ENCODE data around the gene SRXN1. TPM values are rescaled to one million over a fixed set of nuclear protein-coding genes. Genes with fewer than 3 reads are reported as not detected.

SRXN1 gene
- total RNA-seq, 3 donors from 2014 or later: 11.7 to 23.4 (median 18.9) TPM

DNA sequence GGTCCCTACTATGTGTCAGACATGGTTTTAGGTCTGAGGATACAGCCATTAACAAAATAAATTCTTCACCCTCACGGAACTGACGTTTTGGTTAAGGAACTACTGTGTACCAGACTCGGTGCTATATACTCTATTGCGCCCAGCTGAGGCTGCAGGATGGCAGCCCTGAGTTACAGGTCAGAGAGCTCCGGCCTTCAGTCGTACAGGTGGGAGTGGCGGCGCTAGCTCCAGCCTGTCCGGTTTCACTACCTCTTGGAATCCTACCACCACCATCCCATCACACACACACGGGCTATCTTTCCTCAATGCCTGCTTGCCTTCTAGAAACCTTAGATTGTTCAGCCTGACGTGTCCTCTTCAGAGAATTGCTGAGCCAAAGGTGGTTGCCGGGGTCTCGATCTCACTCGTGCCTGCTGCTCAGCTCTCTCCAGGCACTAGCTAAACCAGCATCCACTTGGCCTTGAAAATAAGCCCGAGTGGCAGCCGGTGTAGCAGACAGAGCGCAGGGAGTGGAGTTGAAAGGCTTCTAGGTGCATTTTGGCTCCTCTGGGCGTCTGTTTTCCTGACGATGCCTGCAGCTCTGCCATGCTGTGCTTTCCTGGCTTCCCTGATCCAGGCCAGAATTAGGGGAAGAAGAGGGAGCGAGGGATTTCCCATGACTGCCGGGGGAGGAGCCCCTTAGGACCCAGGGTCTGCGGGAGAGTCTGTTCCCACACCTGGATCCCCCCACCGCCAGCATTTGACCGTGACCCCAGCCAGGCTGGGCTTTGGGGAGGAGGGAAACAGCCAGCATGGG, 41.8 kb downstream of the SRXN1 start:
- no peak for TF ChIP-seq CTCF (IDR thresholded peaks at IDR 0.05)
- intact Hi-C loops (cut with DNase I, micrococcal nuclease): no loop called here
- no peaks in the 10 kb centered on the region for H3K36me3 ChIP-seq (ENCODE audit: low read depth)
- H3K9me3 ChIP-seq: no peaks in the 10 kb centered on the region
- no peak for ATAC-seq
- H3K4me3 ChIP-seq: no peak overlapping the region
- DNase-seq: no peak
- no peaks in the 10 kb centered on the region for H3K4me1 ChIP-seq (ENCODE audit: low read depth)

DNA sequence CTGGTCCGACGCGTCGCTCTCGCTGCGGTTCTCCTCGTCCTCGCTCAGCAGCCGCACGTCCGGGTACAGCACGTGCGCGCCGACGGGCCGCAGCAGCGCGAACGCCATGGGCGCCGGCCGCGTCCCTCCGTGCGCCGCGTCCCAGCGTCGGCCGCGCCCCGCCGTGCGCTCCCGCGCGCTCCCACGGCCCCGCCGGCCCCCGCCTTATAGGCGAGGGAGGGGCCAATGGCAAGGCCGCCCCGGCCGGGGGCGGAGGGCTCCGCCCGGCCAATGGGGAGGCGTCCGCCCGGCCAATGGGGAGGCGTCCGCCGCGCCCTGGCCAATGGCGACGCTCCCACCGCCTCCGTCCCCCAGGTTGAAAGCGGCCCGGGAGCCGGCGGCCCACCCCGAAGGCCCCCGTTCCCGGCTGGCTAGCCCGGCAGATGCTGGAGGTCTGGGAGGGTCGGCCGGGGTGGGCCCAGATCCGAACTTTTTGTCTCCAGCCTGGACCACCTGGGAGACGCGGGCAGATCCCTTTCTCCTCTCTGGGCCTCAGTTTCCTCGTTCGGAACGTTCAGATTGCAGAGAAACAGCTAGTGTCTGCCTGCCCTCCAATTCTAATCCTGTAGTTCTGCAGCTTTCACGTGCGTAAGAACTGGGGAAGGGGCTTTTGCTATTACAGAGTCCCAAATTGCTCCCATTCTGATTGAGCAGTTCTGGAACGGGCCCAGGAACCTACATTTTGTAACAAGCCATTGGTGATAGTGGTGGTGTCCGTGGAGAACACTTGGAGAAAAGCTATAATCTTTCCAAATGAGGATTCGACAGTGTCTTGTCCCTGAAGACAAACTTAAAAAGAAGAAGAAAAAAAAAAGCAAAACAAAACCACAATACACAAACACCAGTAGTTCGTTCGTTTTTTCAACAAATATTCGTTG, 42.6 kb downstream of the SRXN1 start, which contains the start of gene TCF15:
Gene TCF15, minus strand, starts transcription at position 180 of the 917 bp plus-strand sequence. Its CDS starts 72 bp downstream, at position 108.
- DNase-seq (no peak), ATAC-seq (no peak)
- TF ChIP-seq CTCF (IDR thresholded peaks at IDR 0.05): no peak
- H3K4me1 ChIP-seq (ENCODE audit: low read depth): no peaks in the 10 kb centered on the region
- intact Hi-C loops (cut with DNase I, micrococcal nuclease): no loop called here
- H3K36me3 ChIP-seq (ENCODE audit: low read depth): no peaks in the 10 kb centered on the region
- H3K9me3 ChIP-seq: no peaks in the 10 kb centered on the region
- no peak within 1 kb of the TSS for H3K4me3 ChIP-seq

GRCh38 chr20:609371-609964, 43.5 kb downstream of the SRXN1 start:
- Histone ChIP-seq H3K36me3 (ENCODE audit: low read depth) (no peaks in the 10 kb centered on the region), H3K4me3 (no peak overlapping the region), H3K9me3 (no peaks in the 10 kb centered on the region), H3K4me1 (ENCODE audit: low read depth) (no peaks in the 10 kb centered on the region)
- ATAC-seq: no peak
- TF ChIP-seq CTCF (IDR thresholded peaks at IDR 0.05): no peak
- intact Hi-C loops (cut with DNase I, micrococcal nuclease): no loop called here
- DNase-seq: no peak

DNA sequence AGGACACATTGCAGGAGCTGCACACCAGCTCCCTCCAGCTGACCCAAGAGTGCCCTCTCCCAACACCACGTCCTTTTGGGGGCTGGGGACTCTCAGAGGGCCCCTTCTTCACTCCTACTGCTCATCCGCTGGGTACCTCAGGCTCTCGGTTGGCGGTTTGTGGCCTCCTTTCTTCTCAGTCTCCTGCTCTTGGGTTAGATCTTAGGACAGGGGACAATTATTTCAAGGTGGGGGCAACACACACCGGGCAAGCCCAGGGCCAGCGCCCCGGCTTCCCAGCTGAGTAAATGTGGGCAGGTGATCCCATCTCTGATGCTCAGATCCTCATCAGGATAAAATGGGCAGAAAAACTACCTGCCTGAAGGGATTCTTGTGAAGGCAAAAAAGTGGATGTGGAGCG, 44.0 kb downstream of the SRXN1 start:
- no peaks in the 10 kb centered on the region for H3K36me3 ChIP-seq (ENCODE audit: low read depth)
- intact Hi-C loops (cut with DNase I, micrococcal nuclease): no loop called here
- ATAC-seq (no peak), DNase-seq (no peak)
- no peaks in the 10 kb centered on the region for H3K4me1 ChIP-seq (ENCODE audit: low read depth)
- no peak overlapping the region for H3K4me3 ChIP-seq
- TF ChIP-seq CTCF (IDR thresholded peaks at IDR 0.05): no peak
- no peaks in the 10 kb centered on the region for H3K9me3 ChIP-seq

- H3K9me3 ChIP-seq: no peaks in the 10 kb centered on the region
- DNase-seq: no peak
- TF ChIP-seq CTCF (IDR thresholded peaks at IDR 0.05): no peak
- H3K36me3 ChIP-seq (ENCODE audit: low read depth): no peaks in the 10 kb centered on the region
- H3K4me1 ChIP-seq (ENCODE audit: low read depth): no peaks in the 10 kb centered on the region
- H3K4me3 ChIP-seq: no peak overlapping the region
- ATAC-seq: no peak
- intact Hi-C loops (cut with DNase I, micrococcal nuclease): no loop called here
These were observed 45.5 kb downstream of the SRXN1 start for GRCh38 chr20:607476-607875.

Measured in mucosa of descending colon (tissue), 3 donors.